Esophagus mucosa (tissue), 1 donor: ENCODE measurements around the gene LCN15. TPM values are rescaled to one million over a fixed set of nuclear protein-coding genes. Genes with fewer than 3 reads are reported as not detected.
"Not testable (repeated sequence)": the region's sequence is repeated elsewhere in the genome, so short reads cannot be mapped to it uniquely, and the experiment has no call there.

Source experiments
- ATAC-seq: fragments of 200-7000 bp; cut with Tn5 transposase; one replicate; pipeline ENCODE4 v1.9.1; 2020
- total RNA-seq: library from RNA; stranded (reverse); gene quantifications from one replicate; pipeline ENCODE4 v1.2.4, GENCODE V29; 2023
- donor health status: DM: yes; HTN: yes; CAD: no.

Gene LCN15
- total RNA-seq, 1 donor from 2014 or later, result not detected

DNA sequence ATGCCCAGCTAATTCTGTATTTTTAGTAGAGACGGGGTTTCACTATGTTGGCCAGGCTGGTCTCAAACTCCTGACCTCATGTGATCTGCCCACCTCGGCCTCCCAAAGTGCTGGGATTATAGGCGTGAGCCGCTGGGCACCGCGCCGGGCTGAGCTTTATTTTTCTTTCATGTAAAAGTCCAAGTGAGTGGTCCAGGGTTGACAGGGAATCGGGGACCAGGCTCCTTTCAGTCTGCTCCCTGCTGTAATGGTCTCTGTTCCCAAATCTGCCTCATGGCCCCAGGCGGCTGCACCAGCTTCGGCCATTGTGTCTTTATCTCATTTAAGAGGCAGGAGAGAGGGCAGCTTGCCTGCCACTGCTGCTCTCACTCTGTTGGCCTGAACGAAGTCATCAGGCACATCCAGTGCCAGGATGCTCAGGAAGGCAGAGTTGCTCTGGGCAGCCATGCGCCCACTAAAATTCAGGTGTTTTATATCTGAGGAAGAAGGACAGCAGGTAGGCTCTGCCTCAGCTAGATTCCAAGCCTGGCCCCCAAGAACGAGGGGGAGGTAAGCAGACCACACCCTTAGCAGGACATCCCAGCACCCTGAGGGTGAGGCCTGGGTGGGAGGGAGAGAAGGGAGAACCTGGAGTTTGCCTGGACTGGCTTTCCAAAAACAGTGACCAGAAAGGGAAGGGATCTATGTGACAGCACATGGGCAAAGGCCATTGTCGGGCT is 30.1 kb upstream of the LCN15 start:
- no peak for ATAC-seq

DNA sequence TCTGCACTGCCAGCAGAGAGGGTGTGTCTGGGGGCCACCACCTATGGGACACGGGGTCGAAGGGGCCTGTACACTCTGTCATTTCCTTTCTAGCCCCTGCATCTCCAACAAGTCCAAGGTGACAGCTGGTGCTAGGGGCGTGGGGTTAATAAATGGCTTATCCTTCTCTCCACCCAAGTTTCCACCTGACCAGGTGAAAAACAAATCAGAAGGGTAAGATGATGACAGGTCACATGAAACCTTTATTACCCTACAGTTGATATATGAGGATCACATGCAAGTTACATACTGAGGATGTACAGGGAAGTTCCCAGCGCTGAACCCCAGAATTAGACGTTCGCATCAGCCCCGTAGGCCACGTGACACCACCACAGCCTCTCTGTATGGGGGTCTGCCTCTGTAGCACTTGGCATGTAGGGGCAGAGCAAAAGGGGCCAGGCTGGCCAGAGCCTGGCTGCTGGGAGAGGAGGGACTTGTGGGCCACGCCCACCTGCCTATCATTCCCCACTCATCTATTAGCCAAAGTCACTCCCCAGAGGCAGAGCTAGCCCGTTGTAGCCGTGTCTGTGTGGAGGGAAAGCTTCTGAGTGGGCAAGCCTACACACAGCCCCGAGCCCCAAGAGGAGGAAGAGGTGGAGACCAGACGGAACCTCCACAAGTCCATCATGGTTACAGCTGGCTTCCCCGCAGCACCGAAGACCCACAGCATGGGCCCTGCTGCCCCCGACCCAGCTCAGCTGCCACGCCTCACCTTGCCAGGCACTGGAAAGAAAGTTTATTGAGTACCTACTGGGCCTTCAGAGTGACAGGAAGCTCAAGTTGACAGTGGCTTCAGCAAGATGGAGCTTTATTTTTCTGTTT is 29.0 kb upstream of the LCN15 start:
- ATAC-seq, result no peak

DNA sequence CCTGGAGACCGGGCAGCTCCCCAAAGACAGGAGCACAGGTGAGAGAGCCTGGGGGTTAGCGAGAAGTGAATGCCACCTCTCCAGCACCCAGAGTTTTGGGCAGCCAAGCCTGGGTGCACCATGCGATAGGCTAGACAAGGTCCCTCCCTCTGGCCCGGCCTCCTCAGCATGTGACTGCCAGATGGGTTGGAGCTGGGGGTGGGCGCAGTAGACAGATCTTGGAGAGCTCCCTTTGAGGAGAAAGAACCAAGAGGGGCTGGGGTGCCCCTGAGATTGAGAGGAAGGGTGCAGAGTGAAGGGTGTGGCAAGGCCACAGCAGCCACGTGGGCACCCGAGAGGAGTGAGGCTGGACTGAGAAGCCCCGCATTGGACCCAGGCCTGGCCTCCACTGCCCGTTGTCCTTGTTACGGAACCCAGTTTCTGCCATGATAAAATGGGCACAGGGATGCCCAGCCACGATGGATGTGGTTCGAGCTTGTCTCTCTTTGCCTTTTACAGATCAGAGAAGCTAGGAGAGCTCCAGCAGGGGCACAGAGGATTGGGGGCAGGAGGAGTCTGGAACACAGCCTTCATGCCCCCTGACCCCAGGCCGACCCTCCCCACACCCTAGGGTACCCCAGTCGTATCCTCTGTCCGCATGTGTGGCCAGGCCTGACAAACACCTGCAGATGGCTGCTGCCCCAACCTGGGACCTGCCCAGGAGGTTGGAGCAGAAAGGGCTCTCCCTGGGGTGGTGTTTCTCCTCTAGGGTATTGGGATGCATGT is 28.2 kb upstream of the LCN15 start:
- ATAC-seq, result no peak

DNA sequence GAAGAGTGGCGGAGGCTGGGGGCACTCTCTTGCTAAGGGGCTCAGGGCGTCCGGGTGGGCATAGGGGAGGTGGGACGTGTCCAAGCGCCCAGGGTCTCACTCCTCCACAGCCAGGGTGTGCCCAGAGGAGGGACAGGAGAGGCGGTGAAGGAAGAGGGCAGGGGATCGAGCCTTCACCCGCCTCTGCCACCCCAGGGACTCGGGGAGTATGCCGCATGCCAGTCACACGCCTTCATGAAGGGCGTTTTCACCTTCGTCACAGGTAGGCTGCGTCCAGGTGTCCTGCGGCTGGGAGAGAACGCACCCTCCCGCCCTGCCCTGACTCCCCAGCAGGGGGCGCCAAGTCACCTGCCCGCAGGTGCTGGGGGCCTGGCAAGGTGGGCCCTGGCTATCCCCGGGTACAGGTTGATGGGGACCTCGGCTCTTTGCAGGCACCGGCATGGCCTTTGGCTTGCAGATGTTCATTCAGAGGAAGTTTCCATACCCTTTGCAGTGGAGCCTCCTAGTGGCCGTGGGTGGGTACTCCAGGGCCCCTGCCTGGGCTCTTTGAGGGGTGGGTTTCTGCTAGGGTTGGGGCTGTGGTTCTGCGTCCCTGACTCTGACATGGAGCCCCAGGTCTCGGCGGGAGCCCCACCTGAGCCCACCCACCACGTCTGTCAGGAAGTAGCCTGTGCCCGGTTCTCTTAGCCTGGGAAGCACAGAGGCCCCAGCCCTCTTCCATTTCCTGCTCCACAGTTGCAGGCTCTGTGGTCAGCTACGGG is 27.4 kb upstream of the LCN15 start:
- ATAC-seq, result peak; percentile 66

DNA sequence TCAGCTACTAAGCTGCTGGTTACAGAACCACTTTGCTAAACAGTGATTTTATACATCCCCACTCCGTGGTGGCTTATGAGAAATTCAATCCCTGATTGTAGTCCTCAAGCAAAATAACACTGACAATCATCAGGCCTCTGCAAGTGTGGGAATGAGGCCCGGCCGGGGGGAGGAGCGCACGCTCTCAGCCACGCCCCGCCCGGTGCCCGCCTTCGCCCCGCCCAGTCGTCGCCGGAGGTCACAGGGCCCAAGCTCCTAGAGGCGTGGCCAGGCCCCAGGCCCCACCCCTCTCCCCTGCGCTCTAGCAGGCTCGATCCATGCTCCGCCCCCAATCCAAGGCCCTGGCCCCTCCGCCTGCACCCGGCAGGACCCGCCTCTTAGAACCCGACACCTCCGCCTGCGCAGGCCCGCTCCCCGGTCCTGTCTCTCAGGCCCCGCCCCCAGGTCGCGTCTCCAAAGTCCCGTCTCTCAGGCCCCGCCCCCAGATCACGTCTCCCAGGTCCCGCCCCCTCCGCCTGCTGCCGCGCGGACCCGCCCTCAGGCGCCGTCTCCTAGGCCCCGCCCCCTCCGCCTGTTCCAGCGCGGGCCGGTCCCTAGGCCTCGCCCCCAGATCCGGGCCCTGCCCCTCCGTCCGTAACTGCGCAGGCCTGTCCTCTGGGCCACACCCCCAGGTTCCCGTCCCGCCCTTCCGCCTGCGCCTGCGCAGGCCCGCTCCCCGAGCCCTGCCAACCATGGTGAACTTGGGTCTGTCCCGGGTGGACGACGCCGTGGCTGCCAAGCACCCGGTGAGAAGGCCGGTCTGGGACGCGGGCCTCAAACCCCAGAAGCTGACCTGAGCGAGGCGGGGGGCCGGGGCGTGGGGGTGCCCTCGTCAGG is 26.6 kb upstream of the LCN15 start, which contains the start of gene TMEM141:
TSS of gene TMEM141 (plus strand) at position 705 of the 876 bp plus-strand sequence. CDS start at position 732, 27 bp downstream.
- peak; percentile 94 for ATAC-seq

DNA sequence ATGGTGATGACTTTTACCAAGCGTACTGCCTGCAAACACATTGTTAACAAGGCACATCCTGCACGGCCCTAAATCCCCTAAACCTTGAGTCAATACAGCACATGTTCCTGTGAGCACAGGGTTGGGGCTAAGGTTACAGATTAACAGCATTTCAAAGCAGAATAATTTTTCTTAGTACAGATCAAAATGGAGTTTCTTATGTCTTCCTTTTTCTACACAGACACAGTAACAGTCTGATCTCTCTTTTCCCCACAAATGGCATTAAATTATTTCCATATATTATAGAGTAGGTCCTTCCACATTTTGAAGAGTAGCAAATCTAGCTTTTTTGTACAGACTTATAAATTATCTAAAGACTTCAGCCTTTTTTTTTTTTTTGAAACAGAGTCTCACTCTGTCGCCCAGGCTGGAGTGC is 25.2 kb upstream of the LCN15 start:
- no peak for ATAC-seq

DNA sequence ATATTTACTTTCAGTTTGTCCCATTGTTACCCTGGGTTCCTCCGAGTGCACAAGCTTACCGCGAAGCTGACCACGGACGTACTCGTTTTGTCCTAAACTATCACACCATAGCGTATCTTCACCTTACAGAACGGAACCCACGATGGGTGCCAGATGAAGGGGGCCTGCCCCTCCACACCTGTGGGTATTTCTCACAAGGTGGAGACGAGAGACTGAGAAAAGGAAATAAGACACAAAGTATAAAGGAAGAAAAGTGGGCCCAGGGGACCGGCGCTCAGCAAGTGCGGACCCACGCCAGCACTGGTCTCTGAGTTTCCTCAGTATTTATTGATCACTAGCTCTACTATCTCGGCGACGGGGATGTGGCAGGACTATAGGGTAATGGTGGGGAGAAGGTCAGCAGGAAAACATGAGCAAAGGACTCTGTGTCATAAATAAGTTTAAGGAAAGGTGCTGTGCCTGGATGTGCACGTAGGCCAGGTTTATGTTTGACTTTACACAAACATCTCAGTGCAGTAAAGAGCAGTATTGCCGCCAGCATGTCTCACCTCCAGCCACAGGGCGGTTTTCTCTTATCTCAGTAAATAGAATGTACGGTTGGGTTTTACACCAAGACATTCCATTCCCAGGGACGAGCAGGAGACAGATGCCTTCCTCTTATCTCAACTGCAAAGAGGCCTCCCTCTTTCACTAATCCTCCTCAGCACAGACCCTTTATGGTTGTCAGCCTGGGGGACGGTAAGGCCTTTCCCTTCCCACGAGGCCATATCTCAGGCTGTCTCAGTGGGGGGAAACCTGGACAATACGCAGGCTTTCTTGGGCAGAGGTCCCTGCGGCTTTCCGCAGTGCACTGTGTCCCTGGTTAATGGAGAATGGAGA is 24.6 kb upstream of the LCN15 start:
- not testable (repeated sequence) for ATAC-seq

DNA sequence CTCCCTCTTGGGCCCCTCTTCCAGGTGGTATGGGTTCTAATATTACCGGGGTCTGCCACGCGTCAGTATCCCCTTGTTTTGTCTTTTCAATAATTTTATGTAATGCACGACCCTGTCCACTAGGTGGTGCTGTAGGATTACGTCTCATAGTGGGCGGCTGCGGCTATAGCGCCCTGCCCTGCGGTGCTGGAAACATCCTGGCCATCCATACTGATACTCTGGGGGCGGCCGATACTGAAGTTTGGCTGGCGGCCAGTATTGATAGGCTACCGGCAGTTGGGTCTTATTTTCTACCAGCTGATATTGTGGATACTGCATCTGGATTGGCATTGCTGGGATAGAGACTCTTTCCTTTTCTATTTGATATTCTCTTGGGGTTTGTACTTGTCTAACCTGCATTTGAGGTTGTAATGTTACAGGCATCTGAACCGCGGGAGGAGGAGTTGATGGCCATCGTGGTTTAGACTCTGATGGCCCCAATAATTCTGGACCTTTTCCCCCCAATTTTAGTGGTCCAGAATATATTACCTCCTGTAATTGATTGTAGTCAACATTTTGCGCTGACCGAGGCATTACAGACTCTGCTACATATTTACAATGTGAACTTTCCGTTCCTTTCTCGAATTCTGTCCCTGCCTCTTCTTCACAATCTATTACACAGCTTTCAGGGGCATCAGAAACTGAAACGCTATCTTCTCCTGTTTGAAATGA is 23.5 kb upstream of the LCN15 start:
- ATAC-seq, result no peak

DNA sequence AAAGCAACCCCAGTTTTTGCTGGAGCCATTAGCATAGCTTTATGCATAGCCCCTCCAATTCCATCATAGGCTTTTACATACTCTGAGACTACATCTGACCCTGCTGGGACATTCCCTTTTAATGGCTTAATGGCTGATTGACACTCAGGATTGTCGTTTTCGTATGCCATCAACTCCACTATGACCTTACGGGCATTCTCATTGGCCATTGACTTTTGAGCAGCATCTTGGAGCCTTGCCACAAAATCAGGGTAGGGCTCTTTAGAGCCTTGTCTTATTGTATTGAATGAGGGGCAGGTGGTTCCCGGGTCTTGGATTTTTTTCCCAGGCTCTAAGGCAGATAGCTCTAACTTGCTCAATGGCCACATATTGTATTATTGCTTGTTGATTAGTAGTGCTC is 22.7 kb upstream of the LCN15 start:
- not testable (repeated sequence) for ATAC-seq

DNA sequence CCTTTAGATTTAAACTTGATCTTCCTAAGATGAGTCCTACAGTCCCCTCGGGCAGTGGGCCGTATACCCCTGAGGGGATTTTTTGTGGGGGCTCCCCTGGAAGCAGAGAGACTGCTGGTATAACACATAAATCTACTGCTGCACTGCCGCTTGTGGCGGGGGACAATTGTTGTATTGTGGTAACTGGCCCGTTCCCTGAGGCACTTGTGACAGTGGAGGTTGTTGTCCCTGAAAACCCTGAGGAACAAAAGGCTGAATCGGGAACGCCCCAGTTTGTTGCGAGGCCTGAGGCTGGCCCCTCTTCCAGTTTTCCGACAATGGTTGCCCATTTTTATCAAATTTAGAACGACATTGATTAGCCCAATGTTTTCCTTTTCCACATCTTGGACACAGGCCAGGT is 22.1 kb upstream of the LCN15 start:
- ATAC-seq, result no peak

DNA sequence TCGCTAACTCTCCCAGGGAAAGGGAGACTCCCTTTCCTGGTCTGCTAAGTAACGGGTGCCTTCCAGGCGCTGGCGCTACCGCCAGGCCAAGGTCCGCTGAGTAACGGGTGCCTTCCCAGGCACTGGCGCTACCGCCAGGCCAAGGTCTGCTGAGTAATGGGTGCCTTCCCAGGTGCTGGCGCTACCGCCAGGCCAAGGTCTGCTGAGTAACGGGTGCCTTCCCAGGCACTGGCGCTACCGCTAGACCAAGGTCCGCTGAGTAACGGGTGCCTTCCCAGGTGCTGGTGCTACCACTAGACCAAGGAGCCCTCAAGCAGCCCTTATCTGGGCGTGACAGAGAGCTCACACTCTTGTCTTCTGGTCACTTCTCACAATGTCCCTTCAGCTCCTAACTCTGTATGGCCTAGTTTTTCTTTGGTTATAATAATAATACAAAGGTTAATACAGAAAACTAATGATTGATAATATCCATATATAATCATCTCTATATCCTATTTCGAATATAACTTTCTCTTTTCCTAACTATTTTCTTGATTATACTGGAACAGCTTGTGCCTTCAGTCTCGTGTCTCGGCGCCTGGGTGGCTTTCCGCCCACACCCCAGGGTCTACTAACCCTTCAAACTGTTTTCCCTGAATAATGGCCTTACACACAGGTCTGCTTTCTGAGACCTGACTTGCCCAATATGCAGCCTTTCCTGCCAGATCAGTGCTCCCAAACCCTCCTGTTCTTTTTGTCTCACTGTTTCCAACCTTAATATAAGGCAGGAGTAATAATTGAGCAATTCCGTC is 21.4 kb upstream of the LCN15 start:
- ATAC-seq, result not testable (repeated sequence)

DNA sequence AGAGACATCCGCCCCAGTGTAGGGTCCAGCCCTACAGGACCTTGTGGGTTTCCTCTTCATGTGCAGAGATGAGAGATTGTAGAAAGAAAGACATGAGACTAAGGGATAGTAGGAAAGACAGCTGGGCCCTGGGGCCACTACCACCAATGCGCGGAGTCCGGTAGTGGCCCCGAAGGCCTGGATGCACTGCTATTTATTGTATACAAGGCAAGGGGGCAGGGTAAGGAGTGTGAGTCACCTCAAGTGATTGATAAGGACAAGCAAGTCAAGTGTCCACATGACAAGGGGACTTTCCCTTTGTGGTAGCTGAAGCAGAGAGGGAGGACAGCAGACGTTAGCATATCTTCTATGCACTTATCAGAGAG is 20.7 kb upstream of the LCN15 start:
- no peak for ATAC-seq

DNA sequence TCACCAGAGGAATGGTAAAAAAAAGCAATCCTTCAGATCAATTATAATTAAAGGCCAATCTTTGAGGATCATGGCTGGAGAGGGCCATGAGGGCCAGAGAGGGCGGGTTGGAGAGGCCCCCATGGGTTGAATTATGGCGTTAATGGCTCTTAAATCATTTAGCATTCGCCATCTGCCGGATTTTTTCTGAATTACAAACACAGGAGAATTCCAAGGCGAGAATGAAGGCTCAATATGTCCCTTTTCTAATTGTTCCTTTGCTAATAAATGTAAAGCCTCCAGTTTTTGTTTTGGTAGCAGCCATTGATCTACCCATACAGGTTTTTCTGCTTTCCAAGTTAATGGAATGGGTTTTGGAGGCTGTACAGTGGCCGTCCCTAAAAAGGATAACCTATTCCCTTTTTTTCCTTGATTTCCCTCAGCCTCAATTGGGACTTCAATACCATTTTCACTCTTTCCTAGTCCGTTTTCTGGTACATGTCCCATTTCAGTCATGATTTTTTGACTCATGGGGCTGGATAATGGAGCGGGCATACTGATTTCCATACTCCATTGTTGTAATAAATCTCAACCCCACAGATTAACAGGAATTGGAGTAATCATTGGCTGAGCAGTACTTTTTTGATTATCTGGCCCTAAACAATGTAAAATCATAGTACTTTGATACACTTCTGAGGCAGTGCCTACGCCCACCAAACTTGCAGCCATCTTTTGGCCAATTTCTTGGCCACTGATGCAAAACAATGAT is 20.1 kb upstream of the LCN15 start:
- no peak for ATAC-seq

DNA sequence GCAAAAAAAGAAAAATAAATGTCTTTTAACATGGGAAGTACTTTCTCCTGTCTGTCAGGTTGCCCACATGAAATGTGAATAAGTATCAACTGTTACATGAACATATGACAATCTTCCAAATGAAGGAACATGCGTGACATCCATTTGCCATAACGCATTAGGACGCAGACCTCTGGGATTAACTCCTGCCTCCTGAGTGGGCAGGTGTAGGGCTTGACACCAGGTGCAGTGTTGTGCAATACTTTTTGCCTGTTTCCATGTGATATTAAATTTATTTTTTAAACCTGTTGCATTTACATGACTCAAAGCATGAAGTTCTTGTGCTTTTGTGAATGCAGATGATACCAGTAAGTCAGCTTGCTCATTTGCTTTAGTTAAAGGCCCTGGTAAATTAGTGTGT is 18.1 kb upstream of the LCN15 start:
- ATAC-seq, result no peak

DNA sequence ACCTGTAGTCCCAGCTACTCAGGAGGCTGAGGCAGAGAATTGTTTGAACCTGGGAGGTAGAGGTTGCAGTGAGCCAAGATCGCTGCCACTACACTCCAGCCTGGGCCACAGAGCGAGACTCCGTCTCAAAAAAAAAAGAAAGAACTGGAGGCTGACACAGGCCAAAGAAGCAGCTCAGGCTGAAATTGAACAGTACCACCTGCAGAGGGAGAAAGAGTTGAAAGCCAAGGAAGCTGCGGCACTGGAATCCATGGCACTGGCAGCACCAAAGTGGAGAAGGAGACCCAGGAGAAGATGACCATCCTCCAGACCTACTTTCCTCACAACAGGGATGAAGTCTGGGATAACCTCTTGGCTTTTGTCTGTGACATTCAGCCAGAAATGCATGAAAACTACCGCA is 15.5 kb upstream of the LCN15 start:
- ATAC-seq, result no peak

DNA sequence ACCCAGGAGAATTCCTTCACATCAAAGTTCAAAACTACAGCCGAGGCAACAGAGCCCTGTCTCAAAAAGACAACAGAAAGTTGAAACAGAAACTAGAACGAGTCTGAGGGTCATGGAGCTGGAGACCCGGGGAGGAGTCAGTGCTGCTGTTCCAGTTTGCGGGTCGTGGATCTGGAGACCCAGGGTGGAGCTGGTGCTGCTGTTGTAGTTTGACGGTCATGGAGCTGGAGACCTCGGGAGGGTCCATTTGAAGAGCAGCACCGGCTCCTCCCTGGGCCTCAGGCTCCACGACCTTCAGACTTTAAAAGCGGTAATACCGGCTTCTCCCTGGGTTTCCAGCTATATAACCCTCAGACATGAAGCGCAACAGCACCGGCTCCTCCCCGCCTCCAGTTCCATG is 13.0 kb upstream of the LCN15 start:
- ATAC-seq, result no peak

DNA sequence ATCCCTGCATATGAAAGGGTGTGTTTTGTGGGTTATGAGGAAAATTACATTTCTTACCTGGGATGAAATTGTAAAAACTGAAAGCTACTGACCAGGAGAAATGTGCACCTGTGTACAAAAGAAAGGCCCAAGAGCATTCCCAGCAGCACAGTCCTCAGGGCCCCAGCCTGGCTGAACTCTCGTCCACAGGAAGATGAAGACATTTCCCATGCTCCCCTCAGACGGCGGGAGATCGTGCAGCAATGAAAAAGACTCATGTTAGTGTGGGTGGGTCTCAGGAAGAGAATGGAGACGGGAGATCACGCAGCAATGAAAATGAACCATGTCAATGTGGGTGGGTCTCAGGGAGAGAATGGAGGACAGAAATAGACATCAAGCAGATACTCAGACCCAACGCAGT is 12.6 kb upstream of the LCN15 start:
- no peak for ATAC-seq

DNA sequence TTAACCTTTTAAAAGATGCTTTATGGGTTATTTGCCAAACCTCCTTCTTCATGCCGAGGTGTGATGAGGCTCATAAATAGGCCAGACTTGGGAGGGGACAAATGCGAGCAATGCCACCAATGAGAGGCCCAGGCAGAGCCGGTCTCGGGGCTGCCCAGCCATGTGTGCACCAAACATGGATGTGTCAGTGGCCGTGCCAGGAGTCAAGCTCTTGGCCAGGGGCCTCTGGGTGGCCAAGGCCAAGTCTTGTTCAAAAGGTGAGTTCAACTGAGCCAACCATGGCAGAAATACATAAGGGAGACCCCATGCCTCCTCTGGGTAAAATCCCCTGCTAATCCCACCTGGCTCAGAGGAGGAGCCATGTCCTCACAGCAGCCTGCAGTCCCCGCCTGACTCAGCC is 10.9 kb upstream of the LCN15 start:
- ATAC-seq, result no peak
